Endometrial microvascular endothelial cells (primary cell): ENCODE data around the gene PFN3. TPM values are rescaled to one million over a fixed set of nuclear protein-coding genes. Genes with fewer than 3 reads are reported as not detected.

ENCODE experiments used
- in situ Hi-C: cut with HindIII; loops from 2 replicates; pipeline ENCODE4 v1.10.0; 2017; ENCODE audit warnings: low sequenced_read_pairs, low pct_unique_long_range_greater_than_20kb; ENCODE audit errors: inconsistent ontology term
- total RNA-seq: library from RNA; depleted of rRNA; stranded (reverse); fragments of >200 nt; gene quantifications from one replicate; pipeline ENCODE4 v1.2.3, GENCODE V29; 2015; ENCODE audit errors: inconsistent ontology term

Gene PFN3
- total RNA-seq, 1 donor from 2014 or later, result not detected

GRCh38 chr5:177403792-177404640 lies 3.6 kb upstream of the PFN3 start:
- in situ Hi-C loops, result no loop called here

GRCh38 chr5:177403102-177403791 lies 2.8 kb upstream of the PFN3 start:
- in situ Hi-C loops, result no loop called here

GRCh38 chr5:177402271-177403043 lies 2.0 kb upstream of the PFN3 start:
- in situ Hi-C loops, result no loop called here

- in situ Hi-C loops, result no loop called here
Measured at GRCh38 chr5:177397875-177398390, 2.5 kb downstream of the PFN3 start.

GRCh38 chr5:177396807-177397206 lies 3.7 kb downstream of the PFN3 start:
- in situ Hi-C loops, result no loop called here

DNA sequence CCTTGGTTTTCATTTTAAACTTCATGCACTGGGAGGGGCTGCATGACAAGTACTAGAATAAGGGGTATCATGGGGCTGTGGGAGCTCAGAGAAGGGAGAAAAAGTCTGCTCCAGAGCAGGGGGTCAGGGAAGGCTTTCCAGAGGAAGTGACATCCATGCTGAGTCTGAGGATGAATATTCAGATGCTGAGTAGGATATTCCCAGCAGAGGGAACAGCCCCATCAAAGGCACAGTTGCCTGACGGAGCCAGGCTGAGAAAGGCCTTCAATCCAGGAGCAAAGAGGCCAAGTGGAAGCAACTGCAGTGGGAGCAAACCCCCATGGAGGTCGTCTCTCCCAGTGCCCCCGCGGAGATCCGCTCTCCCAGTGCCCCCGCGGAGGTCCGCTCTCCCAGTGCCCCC lies 4.4 kb downstream of the PFN3 start:
- in situ Hi-C loops, result no loop called here

DNA sequence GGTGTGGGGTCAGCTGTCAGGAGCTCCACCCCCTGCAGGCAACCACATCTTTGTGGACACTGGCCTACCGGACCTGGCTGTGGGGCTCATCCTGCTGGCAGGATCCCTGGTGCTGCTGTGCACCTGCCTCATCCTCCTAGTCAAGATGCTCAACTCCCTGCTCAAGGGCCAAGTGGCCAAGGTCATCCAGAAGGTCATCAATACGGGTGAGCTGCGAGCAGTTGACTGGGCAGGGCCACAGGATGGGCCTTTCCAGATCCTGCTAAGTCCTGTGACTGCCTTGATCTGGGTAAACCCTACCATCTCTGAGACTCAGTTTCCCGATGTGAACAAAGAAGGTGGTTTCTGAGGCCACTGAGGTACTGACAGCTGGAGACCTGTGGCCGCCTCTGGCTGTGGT lies 6.5 kb downstream of the PFN3 start:
- in situ Hi-C loops, result no loop called here

DNA sequence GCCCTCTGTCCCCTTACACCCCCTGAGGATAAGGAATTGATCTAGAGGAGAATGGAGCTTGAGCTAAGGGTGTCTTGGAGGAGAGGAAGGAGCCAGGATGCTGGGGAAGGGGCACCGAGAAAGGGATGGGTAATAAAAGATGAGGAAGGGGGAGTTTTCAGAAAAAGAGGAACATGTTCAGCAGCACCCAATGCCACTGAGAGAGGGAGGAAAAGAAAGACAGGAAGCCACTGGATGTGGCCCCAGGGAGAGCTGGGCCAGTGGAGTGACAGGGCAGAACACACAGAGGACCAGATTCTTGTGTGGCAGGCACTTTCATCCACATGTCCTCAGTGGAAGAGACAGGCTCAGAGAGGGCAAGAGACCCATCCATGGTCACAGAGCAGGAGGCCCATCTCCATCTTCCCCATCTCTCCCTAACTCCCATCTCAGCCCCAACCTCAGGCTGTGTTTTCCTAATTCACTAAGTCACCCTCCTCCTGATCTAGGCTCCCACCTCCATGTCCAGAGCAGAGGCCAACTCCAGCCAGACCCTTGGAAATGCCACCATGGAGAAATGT lies 7.2 kb downstream of the PFN3 start:
- in situ Hi-C loops, result no loop called here

GRCh38 chr5:177392765-177393164 lies 7.7 kb downstream of the PFN3 start:
- in situ Hi-C loops, result no loop called here

DNA sequence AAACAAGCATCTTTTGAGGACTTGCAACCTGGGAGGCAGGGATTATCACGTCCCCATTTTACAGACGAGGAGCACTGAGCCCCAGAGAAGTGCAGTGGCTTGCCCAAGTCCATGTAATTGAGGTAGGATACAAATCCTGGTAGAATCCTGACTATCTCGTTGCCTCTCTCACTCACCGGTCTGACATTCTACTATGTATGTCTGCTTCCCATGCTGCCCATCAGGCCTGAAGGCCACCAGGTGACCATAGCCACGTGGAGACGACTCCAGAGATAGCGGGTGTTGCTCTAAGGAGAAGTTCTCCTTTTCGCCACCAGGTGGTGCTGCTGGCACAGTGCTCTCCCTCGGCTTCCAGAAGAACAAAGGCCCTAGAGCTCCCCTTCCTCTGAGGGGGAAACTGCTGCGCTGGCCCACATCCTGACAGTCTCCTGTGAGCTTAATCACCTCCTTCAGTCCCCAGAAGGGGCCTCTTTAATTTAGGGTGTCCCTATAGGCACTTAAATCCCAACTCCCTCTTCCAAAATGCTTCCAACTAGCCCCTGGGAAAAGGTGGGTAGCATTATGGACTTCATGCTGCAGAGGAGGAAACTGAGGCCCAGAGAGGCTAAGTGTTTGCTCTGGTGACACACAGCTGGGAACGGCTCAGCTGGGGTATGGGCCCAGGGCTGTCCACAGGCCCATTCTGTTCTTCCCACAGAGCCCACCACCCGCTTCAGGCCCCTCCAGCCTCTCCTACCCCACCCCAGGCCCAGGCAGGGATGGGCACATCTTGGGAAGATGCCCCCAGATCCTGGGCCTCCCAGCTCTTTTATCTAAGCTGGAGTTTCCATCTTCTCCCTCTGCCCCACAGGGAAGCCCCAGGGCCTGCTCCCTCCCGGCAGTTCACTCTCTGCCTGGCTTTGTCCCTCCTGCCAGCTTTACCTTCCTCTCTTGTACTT lies 9.8 kb downstream of the PFN3 start:
- in situ Hi-C loops, result no loop called here

DNA sequence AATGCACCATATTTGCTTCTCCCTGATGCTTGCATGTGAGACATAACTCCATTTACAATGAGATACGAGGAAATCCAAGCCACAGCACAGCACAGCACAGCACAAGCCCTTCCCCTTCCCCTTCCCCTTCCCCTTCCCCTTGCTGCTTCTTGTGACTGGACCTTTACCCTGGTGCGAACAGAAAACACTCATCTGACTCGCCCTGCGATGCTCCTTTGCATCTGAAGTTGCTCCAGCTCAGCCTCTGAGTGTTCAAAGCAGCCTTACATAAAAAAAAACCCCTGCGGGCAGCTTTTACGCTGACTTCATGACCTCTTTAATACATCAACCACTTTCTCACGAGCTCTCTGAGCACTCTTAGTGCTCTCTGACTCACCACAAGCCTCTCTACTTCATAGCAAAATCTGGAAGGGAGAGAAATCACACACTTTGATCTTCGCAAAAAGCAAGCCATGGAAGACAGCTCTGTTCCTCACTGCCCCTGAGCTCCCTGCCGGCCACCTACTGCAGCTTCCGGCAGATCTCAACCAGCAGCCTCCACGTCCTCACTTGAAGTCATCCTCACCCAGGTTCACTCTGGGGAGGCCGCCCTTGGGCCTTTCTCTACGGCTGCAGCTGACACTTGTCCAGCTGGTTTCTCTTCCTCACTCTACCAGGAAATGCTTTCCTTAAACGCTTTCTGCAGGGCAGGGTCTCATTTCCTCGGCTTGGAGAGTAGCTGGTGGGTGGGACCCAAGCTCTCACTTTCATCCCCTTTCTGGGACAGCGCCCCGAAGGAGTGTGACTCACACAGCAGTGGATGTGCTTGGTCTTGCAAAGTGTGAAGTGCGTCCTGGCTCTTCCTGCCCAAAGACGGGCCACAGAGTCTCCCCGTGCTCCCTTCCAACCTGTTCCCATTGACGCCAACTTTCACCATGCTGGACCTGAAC lies 11.0 kb downstream of the PFN3 start:
- in situ Hi-C loops, result no loop called here

DNA sequence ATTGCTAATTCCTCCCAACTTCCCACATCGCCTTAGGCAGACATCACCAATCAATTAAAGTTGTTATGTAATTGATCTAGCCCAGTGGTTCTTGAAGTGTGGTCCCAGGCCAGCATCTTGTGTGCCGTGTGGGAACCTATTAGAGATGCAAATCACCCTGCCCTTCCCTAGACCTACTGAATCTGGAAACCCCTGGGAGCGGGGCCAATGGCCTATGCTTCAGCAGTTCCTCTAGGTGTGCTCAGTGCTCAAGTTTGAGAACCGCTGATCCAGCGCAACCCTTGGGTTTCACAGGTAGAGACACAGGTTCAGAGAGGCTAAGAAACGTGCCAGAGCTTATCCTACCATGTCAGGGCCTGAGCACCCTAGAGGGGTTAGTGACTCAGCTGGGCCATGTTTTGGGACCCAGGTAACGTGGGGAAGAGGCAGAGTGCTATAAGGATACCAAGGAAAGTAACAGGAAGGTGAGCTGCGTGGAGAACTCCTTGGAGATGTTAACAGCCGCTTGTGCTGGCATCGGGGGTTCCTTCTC lies 11.9 kb downstream of the PFN3 start:
- in situ Hi-C loops, result no loop called here

DNA sequence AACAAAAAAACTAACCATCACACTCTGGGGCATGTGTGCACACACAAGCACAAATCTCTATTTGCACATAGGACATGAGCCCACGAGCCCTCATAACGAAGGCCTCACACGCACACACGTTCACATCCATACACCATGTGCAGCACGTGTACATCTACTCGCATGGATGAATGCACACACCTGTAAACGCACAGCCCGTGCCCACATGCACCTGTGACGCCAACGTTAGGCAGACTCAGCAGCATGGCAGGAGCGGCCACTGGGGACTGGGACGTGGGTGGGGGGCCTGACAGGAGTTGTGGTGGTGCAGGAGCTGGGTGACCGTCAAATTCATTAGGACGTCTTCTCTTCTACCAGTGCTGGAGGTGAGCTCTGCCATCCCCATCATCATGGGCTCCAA lies 13.1 kb downstream of the PFN3 start:
- in situ Hi-C loops, result no loop called here

- in situ Hi-C loops, result no loop called here
Measured at GRCh38 chr5:177386542-177386941, 13.9 kb downstream of the PFN3 start.

DNA sequence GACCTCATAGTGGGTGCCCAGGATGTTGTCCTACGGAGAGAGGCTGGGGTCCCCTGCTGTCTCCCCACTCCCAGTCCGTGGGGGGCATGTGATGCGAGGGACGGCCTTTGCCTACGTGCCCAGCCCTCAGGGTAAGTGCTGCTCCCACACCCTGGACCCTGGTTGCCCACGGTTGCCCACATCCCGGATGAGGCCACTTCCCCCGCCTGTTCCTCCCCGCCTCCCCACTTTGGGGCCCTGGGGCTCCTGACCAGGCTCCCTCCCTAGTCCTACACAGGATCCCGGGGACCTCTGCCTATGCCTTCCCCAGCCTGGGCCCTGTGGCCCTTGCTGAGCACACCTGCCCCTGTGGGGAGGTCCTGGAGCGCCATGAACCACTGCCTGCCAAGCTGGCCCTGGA lies 14.7 kb downstream of the PFN3 start:
- in situ Hi-C loops, result no loop called here

DNA sequence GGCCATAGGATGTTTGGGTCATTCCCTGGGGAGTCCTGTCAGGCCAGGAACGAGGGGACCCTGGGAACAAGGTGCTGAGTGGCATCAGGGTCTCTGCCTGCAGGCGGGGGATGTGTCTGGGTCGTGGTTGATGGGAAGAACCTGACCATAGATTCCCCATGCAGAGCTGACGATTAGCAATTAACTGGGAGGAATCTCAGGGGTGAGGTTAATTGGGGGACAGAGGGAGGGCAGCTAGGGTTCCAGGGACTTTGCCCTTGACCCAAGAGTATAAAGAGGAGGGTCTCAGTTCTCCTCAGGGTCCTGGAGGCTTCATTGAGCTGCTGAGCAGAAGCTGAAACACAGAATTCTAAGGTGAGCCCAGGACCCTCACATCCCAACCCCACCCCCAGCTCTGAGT lies 16.3 kb downstream of the PFN3 start, which contains the start of gene SLC34A1:
TSS of gene SLC34A1 (plus strand) at position 301 of the 400 bp plus-strand sequence. CDS start 1,308 bp downstream, outside the sequence.
- in situ Hi-C loops, result no loop called here

DNA sequence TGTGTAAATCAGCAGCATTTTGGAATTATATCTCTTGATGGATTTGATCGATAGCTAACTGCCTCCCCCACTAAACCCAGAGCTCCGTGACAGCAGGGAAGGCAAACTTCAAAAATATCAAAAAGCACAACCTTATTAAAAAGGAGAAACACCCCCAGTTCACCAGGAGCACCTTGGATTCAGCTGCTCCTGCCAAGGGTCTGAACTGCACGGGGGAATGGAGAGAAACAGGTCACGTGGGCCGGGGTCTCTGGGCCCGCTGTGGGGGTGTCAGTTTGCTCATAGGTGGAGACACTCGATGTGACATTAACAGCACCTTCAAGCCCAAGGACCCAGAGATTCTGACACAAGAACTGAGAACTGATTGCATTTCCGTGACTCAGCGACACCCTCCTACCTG lies 17.3 kb downstream of the PFN3 start:
- in situ Hi-C loops, result no loop called here
